HL-60 (cell line): ENCODE results near the gene CLPX.

Experiments used
- DNase-seq, 2 experiments: peaks; one replicate each; pipeline ENCODE4 v3.0.0-alpha.2; 2010 to 2020; ENCODE audit warnings: low read depth in 1 of 2, low spot score in 1 of 2
- H3K27ac ChIP-seq: fragments of 250-450 bp; sonication (Bioruptor Pico); replicated peaks from 2 replicates; pipeline ENCODE4 v1.5.1; 2020; ENCODE audit warnings: mild to moderate bottlenecking, moderate library complexity
- H3K27me3 ChIP-seq: fragments of 250-450 bp; sonication (Bioruptor Pico); 2 replicates; pipeline ENCODE4 v1.5.1; 2021; ENCODE audit warnings: mild to moderate bottlenecking, moderate library complexity; ENCODE audit not compliant: insufficient read depth, poor library complexity, severe bottlenecking
- H3K4me3 ChIP-seq: replicated peaks from 2 replicates; pipeline ENCODE4 v1.5.1; 2011; ENCODE audit warnings: mild to moderate bottlenecking, control low read depth, low read length; ENCODE audit not compliant: insufficient read depth
- GABPA ChIP-seq: IDR thresholded peaks from 2 replicates; pipeline ENCODE4 v1.6.1; 2012; ENCODE audit warnings: low read depth
- POLR2AphosphoS5 ChIP-seq: IDR thresholded peaks from 2 replicates; pipeline ENCODE4 v1.6.1; 2012; ENCODE audit warnings: low read depth
- SPI1 ChIP-seq: IDR thresholded peaks from 2 replicates; pipeline ENCODE4 v1.6.1; 2012; ENCODE audit warnings: low read depth, mild to moderate bottlenecking, borderline replicate concordance
- TF ChIP-seq, protein P1 (sequence below): IDR thresholded peaks from one replicate; pipeline ENCODE4 v1.5.1; 2011; ENCODE audit warnings: low read length, control low read depth, inconsistent platforms; ENCODE audit not compliant: insufficient read depth
- TF ChIP-seq, protein P2 (sequence below): IDR thresholded peaks from 2 replicates; pipeline ENCODE4 v1.6.1; 2012; ENCODE audit warnings: low read depth; ENCODE audit not compliant: insufficient replicate concordance

The CLPX gene

DNA sequence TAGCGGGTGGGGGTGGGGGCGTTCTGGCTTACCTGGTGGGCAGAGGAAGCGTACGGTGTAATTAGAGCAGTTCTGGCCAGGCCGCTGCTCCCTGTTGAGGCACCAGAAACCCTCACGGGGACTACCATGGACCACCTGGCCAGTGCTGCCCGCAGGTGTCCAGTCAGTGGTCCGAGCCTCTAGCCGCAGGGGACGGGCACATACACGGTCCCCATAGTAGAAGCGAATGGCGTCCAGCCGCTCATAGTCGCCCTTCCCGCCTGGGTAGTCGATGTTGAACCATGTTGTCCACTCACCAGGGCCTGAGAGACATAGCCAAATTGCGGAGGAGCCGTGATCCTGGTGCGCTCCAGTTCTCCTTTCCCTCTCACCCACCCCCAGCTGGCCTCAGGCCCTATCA, 21.6 kb upstream of the CLPX start:
- TF ChIP-seq, protein P1, sequence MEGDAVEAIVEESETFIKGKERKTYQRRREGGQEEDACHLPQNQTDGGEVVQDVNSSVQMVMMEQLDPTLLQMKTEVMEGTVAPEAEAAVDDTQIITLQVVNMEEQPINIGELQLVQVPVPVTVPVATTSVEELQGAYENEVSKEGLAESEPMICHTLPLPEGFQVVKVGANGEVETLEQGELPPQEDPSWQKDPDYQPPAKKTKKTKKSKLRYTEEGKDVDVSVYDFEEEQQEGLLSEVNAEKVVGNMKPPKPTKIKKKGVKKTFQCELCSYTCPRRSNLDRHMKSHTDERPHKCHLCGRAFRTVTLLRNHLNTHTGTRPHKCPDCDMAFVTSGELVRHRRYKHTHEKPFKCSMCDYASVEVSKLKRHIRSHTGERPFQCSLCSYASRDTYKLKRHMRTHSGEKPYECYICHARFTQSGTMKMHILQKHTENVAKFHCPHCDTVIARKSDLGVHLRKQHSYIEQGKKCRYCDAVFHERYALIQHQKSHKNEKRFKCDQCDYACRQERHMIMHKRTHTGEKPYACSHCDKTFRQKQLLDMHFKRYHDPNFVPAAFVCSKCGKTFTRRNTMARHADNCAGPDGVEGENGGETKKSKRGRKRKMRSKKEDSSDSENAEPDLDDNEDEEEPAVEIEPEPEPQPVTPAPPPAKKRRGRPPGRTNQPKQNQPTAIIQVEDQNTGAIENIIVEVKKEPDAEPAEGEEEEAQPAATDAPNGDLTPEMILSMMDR, result no peak
- TF ChIP-seq POLR2AphosphoS5 (no peak), SPI1 (no peak), GABPA (no peak)
- TF ChIP-seq, protein P2, sequence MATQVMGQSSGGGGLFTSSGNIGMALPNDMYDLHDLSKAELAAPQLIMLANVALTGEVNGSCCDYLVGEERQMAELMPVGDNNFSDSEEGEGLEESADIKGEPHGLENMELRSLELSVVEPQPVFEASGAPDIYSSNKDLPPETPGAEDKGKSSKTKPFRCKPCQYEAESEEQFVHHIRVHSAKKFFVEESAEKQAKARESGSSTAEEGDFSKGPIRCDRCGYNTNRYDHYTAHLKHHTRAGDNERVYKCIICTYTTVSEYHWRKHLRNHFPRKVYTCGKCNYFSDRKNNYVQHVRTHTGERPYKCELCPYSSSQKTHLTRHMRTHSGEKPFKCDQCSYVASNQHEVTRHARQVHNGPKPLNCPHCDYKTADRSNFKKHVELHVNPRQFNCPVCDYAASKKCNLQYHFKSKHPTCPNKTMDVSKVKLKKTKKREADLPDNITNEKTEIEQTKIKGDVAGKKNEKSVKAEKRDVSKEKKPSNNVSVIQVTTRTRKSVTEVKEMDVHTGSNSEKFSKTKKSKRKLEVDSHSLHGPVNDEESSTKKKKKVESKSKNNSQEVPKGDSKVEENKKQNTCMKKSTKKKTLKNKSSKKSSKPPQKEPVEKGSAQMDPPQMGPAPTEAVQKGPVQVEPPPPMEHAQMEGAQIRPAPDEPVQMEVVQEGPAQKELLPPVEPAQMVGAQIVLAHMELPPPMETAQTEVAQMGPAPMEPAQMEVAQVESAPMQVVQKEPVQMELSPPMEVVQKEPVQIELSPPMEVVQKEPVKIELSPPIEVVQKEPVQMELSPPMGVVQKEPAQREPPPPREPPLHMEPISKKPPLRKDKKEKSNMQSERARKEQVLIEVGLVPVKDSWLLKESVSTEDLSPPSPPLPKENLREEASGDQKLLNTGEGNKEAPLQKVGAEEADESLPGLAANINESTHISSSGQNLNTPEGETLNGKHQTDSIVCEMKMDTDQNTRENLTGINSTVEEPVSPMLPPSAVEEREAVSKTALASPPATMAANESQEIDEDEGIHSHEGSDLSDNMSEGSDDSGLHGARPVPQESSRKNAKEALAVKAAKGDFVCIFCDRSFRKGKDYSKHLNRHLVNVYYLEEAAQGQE, result no peak
- Histone ChIP-seq H3K4me3 (no peak overlapping the region), H3K27ac (no peak overlapping the region), H3K27me3 (no peaks in the 10 kb centered on the region)
- no peak for DNase-seq

DNA sequence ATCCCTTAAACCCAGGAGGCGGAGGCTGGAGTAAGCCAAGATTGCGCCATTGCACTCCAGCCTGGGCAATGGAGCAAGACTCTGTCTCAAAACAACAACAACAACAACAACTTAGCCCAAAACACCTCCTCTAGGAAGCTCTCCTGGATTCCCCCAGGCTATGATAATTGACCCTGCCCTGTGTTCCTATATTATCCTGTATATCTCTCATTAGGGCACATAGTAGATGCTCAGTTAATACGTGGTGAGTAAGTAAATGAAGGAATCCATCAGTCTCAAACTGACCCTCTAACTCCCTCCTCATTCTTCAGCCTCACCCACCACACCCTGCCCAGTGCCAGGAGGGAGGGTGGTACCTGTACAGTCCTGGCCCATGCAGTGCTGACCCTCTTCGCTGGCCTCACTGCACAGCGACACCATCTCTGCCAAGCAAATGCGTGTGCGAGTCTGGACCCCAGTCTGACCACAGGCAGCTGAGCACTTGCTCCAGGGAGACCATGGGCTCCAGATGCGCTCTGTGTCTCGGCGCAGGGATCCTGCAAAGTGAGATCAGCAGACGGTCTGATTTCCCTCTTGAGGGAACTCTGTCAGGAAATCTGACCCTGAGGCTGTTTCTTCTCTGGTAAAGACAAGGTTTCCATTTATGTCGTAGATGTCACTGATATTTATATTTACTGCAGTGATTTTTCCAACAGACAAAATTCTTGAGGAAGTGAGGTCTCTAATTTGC, 20.0 kb upstream of the CLPX start:
- Histone ChIP-seq H3K4me3 (no peak overlapping the region), H3K27me3 (no peaks in the 10 kb centered on the region), H3K27ac (no peak overlapping the region)
- TF ChIP-seq, protein P2, result no peak
- TF ChIP-seq SPI1, result no peak
- TF ChIP-seq GABPA, result no peak
- TF ChIP-seq, protein P1, result no peak
- TF ChIP-seq POLR2AphosphoS5, result no peak
- no peak for DNase-seq

GRCh38 chr15:65204236-65204930, 19.2 kb upstream of the CLPX start:
- DNase-seq, result no peak
- no peak overlapping the region for H3K4me3 ChIP-seq
- H3K27ac ChIP-seq, result no peak overlapping the region
- H3K27me3 ChIP-seq, result no peaks in the 10 kb centered on the region
- TF ChIP-seq SPI1 (no peak), GABPA (no peak), POLR2AphosphoS5 (no peak)
- TF ChIP-seq, protein P2, result no peak
- TF ChIP-seq, protein P1, result no peak
